Upper lobe of left lung (tissue), 4 donors: ENCODE results near the gene SMIM28.
"Not testable (repeated sequence)": the region's sequence is repeated elsewhere in the genome, so short reads cannot be mapped to it uniquely, and the experiment has no call there.

Source experiments
- POLR2AphosphoS5 ChIP-seq, 2 donors: sonication (generic); formaldehyde crosslinking; IDR thresholded peaks; one replicate each; pipeline ENCODE4 v1.5.1; 2017; ENCODE audit warnings: antibody characterized with exemption in 2 of 2
- TF ChIP-seq, protein P1 (sequence below), 6 experiments: fragments of 450-650 bp in 4 of 6; fragments of 200-600 bp in 2 of 6; sonication (generic) in 2 of 6; IDR thresholded peaks; one replicate each; pipeline ENCODE4 v1.5.1; 2016 to 2019; ENCODE audit warnings: antibody characterized with exemption in 6 of 6

GRCh38 chr6:138368684-138369083 lies 9.0 kb upstream of the SMIM28 start:
- TF ChIP-seq, protein P1, sequence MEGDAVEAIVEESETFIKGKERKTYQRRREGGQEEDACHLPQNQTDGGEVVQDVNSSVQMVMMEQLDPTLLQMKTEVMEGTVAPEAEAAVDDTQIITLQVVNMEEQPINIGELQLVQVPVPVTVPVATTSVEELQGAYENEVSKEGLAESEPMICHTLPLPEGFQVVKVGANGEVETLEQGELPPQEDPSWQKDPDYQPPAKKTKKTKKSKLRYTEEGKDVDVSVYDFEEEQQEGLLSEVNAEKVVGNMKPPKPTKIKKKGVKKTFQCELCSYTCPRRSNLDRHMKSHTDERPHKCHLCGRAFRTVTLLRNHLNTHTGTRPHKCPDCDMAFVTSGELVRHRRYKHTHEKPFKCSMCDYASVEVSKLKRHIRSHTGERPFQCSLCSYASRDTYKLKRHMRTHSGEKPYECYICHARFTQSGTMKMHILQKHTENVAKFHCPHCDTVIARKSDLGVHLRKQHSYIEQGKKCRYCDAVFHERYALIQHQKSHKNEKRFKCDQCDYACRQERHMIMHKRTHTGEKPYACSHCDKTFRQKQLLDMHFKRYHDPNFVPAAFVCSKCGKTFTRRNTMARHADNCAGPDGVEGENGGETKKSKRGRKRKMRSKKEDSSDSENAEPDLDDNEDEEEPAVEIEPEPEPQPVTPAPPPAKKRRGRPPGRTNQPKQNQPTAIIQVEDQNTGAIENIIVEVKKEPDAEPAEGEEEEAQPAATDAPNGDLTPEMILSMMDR (IDR thresholded peaks at IDR 0.05) = not testable (repeated sequence)
- not testable (repeated sequence) for TF ChIP-seq POLR2AphosphoS5 (IDR thresholded peaks at IDR 0.05)
